ENCODE data around the gene TMEM132D.

The TMEM132D gene

GRCh38 chr12:129025055-129025454, 878.8 kb downstream of the TMEM132D start:
- DNase-seq, result no peak

All from cerebellar nuclear complex (tissue), 1 donor.